ENCODE measurements around the gene CTIF.

GRCh38 chr18:48539406-48540250 is 797 bp downstream of the CTIF start:
- TF ChIP-seq CTCF (IDR thresholded peaks at IDR 0.05) (no peak), TCF7L2 (IDR thresholded peaks at IDR 0.05; ENCODE audit: low read depth, low read length) (no peak), REST (IDR thresholded peaks at IDR 0.05; ENCODE audit: insufficient read depth in 1 of 2, low read depth in 2 of 2, low read length in 1 of 2) (no peak)
